Urothelium cell line (cell line): ENCODE results near the gene TEX13B.
"Not testable (repeated sequence)": the region's sequence is repeated elsewhere in the genome, so short reads cannot be mapped to it uniquely, and the experiment has no call there.

Source experiments
- DNase-seq: peaks from one replicate; pipeline ENCODE4 v3.0.0; 2011; ENCODE audit warnings: low spot score, mixed read lengths
- FAIRE-seq: peaks from 2 replicates; lab custom pipeline; 2011; peaks lifted over from hg19 to GRCh38; lab: Jason Lieb, UNC

Gene TEX13B, protein sequence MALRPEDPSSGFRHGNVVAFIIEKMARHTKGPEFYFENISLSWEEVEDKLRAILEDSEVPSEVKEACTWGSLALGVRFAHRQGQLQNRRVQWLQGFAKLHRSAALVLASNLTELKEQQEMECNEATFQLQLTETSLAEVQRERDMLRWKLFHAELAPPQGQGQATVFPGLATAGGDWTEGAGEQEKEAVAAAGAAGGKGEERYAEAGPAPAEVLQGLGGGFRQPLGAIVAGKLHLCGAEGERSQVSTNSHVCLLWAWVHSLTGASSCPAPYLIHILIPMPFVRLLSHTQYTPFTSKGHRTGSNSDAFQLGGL

DNA sequence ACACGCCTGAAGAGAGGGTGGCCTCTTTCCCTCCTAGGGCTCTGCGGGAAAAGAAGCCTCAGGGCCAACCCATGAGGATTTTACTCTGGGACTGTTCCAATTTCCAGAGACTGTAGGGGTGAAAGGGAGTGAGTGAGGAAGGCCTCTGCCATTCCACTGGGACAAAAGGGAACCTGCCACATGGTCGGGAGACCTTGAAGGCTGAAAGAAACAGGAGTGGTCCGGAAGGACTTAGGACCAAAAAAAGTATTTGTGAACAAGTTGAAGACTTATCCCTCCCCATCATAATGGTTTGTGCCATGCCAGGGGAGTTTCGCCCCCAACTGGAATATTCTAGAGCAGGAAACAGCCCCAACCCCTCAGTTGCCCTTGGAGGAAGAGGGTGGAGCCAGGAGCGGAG lies at the start of gene TEX13B:
Gene TEX13B, minus strand, starts transcription at position 15 of the 400 bp plus-strand sequence. CDS start 243 bp downstream, outside the sequence.
- FAIRE-seq: no peak

DNA sequence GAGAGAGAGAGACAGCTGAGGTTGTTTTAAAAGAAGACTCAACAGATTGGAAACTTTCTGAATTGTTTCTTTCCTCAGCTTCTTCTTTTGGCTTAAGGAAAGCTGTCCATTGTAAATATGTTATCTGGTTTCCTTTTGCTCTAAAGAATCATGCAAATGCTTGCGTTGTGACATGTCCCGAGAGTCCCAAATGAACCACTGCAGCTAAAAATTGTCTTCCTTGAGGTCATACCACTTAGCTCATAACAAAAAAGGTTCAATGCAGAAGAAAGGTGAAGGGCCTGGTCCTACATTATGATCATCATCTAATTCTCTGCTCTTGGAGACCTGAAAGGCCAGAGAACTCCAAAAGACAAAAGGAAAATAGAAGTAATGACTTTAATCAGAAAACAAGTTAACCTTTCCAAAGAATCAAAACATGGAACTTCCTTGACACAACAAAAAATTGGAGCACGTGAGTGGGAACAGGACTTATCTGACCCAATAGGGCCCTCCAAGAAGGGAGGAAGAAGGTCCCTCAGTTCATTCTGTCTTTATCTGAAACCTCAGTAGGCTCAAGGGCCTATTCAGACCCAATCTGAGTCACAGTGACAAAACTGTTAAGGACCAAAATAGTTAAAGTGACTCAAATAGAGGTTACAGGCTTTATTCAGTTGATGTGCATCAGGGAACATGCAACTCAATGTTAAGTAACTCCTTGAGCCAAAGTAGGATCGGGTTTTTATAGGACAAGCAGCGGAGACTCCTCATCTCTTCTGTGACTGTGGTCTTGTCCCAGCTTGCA lies 48.0 kb upstream of the TEX13B start:
- DNase-seq (no peak), FAIRE-seq (no peak)

More for the DNA sequence above, at the start of gene TEX13B:
- no peak for DNase-seq

DNA sequence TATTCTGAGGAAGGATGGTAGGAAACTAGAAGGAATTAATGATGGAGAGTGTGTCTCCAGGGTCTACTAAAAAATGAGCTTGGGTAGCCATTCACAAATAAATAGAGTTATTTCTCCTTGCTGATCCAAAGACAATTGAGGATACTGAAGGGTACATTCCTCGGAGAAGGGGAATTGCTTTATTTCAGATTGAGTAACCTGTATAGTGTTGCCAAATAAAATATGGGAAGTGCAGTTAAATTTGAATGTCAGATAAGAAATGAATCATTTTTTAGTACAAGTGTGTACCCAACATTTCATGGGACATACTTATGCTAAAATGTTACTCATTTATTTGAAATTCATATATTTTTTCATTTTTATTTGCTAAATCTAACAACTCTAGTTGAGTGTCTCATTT lies 46.7 kb upstream of the TEX13B start:
- DNase-seq (no peak), FAIRE-seq (no peak)

DNA sequence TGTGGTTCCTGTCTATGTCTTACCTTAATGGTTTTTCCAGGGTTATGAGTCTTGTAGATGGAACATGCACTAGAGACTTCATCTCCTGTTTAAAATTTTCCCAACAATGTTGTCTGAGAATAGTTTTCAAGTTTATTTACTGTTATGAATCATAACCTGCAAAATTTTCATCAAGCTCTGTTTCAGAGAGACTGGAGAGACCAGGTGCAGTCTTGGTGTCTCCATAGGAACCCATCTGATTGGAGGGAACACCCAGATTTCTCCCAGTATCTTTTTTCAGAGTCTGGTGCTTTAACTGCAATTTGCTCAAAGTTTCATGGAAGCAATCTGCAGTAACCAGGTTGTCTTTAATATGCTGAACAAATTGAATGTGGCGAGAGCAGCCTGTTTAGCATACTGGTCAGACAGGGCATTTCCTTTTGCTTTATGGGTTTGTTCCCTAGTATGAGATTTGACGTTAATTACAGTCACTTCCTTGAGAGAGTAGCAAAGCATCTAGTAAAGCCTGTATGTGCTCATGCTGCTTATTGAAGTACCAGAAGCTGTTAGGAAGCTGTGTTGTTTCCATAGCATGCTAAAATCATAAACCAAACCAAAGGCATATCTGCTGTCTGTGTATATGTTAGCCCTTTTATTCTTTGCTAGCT lies 43.9 kb upstream of the TEX13B start:
- no peak for FAIRE-seq
- DNase-seq: no peak

DNA sequence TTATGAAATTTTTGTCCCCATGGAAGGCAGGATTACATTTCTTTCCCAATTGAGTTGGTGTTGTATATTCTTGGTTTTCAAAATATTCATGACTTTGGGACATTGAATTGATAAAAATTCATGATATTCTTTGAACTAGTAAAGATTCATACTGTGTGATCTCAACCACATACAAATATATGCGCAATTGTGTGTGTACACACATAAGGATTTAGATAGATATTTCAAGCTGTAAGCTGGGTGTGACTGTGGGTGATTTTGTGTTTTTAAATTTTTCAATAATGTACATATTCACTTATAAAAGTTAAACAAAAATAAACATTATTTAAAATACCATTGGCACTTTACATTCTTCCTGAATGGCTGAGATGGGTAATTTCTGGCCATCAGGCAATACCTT lies 43.2 kb upstream of the TEX13B start:
- FAIRE-seq (no peak), DNase-seq (no peak)

DNA sequence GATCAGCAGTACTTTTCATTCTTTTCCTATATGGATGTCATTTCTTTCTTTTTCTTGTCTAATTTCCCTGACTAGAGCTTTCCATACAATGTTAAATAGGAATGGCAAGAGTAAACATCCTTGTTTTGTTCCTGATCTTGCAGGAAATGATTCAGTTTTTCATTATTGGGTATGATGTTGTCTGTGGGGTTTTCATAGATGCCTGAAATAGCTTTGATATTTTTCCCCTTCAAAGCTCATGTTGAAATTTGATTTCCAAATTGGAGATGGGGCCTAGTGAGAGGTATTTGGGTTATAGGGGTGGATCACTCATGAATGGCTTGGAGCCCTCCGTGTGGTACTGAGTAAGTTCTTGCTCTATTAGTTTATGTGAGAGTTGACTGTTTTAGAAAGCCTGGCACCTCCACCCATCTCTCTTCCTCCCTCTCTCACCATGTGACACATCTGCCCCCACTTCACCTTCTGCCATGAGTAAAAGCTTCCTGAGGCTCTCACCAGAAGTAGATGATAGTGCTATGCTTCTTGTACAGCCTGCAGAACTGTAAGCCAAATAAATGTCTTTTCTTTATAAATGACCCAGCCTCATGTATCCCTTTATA lies 40.4 kb upstream of the TEX13B start:
- FAIRE-seq (no peak), DNase-seq (no peak)

DNA sequence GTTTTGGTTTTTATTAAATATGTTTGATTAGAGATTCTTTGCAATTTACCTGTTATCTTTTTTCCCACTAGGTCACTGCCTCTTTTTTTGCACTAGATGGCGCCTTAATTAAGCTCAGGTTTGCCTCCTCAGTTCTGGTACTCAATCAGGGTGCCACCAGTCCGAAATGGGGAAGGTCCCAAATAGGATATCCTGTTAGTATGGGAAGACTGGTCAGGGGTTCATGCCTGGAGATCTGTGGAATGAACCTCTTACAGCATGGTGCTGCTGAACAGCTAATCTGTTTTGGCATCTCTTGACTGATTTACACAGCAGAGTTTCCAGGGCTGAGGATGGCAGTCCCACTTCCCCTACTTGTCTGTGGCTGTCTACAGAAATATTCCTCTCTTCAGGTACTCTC lies 38.5 kb upstream of the TEX13B start:
- DNase-seq: no peak
- no peak for FAIRE-seq

DNA sequence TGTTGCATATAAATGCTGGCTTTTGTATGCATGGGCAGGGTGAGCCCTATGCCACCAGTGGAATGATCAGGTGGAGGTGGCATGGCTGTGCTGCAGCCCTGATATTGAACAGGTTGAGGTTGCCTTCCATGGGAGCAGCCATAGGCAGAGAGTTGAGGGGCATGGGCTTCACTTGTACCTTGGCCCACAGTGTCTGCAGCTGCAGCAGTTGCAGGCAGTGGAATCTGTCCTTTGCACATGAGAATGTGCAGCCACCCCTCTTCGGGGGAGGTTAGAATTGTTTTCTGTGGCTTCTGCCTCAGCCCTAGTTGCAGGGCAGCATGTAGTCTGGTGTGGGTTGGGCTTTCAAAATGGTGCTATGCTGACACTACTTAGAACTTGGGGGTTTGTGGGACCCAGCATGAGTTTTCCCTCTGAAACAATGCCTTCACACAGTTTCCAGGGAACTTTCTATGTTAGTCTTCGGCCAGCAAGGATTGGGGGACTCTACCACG lies 37.3 kb upstream of the TEX13B start:
- no peak for DNase-seq
- no peak for FAIRE-seq

DNA sequence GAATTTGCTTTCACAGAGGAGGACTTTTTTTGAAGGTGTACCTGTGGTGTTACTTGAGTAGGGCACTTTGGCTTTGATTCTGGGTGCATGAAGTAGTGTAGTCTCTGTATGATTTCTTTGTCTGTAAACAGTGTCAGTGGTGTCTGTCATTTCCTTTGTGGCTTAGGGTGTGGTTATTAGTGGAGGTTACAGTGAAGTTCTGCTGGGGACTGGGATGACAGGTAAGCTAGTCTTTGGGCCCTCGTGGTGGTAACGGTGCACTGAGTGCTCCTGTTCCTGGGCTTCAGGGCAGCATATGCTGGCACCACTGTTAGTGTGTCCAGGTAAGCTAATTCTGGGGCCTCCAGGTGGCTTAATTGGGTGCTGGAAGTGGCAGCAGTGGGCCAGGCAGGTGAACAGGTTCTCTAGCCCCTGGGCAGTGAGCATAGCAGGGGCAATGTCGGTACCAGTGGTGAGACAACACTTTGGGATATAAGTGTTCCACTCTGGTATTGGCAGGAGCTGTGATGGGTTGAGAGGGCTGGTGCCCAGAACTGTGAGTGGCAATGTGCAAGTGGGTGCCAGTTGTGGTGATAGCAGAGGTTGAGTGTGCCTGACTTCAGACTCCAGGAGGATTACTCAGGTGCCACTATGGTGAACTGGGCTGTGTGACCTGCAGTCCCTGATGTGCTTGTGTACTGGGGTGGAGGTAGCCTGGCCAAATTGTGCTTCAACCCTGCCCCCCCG lies 36.6 kb upstream of the TEX13B start:
- FAIRE-seq: no peak
- no peak for DNase-seq

DNA sequence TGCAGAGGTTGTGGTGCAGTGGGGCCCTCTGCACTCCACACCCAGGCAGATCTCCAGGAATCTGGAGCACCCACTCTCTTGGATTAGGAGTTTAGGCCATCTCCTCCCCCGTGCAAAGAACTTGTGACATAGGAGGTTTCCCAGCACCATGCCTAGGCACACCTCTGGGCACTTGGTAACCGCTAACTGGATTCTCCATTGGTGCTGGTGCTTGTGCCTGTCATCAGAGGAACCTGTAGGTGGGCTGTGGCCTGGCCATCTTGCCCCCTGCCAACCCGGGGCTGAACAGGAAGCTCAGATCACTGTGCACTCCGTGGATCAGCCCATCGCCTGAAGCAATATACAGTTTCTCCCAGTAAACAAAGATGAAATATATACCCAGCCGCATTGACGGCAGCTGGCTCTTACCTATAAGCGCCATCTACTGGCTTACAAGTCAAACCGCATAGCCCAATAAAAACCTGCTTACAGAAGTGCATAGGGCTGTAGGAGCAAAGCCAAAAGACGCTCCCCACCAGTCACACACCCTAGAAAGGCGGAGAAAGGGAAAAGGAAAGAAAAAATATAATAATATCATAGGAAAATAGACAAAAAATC lies 19.1 kb upstream of the TEX13B start:
- DNase-seq: no peak
- FAIRE-seq: no peak

DNA sequence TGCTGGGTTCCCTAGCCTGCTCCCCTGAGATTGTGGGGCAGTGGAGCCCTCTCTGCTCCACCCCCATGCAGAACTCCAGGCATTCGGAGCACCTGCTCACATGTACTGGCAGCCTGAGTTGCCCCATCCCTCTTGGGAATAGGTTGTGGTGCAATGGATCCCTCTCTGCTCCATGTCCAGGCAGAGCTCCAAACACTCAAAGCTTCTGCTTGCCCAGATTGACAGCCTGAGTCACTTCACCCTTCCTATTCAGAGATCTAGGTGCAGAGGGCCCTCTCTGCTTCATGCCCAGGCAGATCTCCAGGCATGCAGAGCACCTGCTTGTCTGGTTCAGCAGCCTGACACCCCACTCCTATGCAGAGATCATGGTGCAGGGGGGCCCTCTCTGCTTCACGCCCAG lies 18.6 kb upstream of the TEX13B start:
- DNase-seq (no peak), FAIRE-seq (no peak)

DNA sequence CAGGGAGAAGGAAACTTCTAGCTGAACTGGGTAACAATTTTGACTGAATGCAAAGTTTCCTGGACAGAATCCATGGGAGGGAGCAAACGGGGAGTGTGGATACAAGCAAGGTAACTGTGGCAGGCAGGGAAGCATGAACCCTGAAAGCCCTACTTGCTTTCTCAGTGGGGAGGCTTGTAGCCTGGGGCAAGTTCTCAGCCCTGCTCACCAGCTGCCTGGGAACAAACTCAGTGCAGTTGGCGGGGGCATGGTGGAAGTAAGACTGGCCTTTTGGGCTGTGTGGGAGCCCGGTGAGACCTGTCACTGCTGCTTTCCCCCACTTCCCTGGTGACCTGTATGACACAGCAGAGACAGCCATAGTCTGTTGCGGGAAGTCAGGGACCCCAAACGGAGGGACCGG lies 14.0 kb upstream of the TEX13B start:
- FAIRE-seq (no peak), DNase-seq (no peak)

DNA sequence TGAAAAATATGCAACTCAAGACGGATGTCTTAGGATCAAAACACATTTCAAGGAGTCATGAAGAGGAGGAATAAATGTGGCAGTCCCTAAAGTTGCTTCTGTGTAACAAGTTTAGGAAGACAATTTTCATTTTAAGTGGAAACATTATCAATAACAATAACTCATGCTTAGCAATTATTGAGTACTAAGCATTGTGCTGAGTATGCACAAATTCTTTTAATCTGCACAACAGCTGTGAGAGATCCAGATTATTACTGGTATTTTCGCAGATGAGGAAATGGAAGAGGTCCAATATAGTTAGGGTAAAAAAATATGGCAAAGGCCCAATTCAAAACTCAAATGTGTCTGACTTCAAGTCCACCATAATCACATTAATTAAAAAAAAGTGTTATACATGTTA lies 2.9 kb upstream of the TEX13B start:
- FAIRE-seq: no peak

DNA sequence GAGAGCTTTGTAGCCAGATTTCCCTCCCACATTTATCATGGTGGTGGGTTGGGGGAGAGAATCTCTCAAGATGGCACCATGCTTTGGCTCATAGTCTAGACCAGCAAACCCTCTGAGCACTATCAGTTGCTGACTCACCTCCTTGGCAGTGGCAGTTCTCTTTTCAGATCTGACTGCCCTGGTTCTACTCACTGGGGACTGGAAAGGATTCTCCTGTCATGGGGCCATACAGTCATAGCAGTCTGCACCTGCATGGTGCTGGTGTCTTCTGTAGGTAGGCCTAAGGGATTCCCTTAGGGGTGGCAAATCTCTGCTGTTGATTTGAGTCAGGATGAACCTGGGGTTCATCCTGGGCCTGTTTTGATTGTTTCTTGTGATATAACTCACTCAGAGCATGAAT lies 2.6 kb downstream of the TEX13B start:
- no peak for FAIRE-seq

More for the DNA sequence above, 2.9 kb upstream of the TEX13B start:
- DNase-seq: no peak

DNA sequence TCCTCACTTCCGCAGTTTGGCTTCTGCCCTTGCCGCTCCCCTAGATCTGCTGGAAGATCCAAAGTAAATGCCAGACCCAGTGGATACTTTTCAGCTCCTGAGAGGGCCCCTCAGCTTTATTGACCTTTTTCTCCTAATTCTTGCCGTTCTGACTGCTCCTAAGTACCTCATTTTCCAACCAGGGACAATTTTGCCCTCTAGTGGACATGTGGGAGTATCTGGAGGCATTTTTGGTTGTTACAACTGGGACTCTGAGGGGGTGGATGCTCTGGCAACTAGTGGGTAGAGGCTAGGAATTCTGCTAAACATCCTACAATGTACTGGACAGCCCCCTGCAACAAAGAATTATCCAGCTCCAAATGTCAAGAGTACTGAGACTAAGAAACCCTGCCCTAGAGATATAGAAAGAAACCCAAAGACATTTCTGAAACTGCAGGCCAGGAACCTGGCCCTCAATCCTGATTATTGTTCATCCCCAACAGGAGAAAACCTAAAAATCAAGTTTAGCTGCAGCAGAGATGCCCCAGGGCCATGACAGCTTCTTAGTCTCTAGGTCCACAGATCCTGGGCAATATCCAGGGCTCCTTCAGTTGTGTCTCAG lies 3.4 kb downstream of the TEX13B start:
- no peak for DNase-seq
- no peak for FAIRE-seq

More for the DNA sequence above, 2.6 kb downstream of the TEX13B start:
- DNase-seq: no peak

DNA sequence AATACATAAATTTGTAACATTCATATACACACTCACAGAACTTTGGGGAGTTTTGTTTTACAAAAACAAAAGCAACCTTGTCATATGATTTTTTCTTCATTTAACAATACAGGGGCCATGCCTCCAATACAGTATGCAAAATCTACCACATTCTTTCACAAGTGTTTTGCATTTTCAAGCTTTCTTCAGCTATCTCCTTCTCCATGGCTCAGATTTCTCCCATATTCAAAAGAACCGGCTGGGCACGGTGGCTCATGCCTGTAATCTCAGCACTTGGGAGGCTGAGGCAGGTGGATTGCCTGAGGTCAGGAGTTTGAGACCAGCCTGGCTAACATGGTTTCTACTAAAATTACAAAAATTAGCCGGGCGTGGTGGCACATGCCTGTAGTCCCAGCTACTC lies 4.1 kb downstream of the TEX13B start:
- DNase-seq (no peak), FAIRE-seq (no peak)

DNA sequence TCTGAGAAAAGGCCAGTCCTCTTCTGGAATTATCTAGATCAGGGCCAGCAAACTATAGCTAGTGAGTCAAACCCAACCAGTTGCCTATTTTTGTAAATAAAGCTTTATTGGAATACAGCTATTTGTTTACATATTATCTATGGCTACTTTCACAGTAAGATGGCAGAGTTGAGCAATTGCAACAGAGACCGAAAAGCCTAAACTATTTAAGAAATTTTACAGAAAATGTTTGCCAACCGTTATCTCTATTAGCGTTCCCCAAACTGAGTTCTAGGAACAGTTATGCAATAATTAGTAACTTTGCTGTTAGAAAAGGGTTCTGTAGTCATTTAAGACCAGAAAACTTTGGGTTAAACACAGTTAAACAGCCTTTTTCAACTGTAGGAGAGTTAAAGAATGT lies 10.5 kb downstream of the TEX13B start:
- FAIRE-seq: no peak

DNA sequence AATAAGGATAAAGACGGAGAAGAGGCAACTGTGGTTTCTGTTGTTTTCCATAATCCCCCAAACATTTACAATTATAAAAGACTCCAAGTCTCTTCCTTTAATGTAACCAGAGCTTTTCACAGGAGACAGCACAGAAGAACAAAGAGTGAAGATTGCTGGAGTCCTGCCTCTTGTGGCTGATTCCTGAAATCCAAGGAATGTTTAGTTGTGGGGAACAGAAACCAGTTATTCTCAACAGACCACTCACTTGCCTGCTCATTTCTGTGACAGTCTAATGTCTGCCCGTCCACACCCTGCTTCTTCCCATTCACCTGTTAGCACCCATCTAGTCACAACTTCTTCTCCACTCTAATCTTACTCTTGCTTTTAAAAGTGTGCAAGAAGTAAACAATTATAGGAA lies 12.1 kb downstream of the TEX13B start:
- no peak for FAIRE-seq

More for the DNA sequence above, 10.5 kb downstream of the TEX13B start:
- DNase-seq: no peak

DNA sequence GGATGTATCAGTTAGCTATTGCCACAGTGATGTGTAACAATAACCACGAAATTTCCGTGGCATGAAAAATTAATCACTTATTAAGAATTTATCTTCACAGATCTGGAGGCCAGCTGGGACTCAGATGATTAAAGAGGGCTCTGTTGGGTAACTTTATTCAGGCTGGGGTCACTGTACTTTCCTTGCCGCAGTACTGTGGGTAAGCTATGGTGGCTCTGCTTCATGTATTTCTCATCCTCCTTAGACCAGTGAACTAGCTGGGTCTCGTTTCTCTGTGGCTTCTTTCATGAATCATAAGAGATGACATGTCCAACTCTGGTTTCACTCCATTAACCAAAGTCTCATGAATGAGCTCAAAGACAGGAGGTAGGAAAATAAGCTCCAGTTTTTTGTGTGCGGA lies 13.5 kb downstream of the TEX13B start:
- no peak for FAIRE-seq
- DNase-seq: no peak

More for the DNA sequence above, 12.1 kb downstream of the TEX13B start:
- DNase-seq: no peak

DNA sequence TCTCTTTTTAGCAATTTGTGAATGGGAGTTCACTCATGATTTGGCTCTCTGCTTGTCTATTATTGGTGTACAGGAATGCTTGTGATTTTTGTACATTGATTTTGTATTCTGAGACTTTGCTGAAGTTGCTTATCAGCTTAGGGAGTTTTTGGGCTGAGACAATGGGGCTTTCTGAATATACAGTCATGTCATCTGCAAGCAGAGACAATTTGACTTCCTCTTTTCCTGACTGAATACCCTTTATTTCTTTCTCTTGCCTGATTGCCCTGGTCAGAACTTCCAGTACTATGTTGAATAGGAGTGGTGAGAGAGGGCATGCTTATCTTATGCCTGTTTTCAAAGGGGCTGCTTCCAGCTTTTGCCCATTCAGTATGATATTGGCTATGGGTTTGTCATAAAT lies 26.8 kb downstream of the TEX13B start:
- not testable (repeated sequence) for DNase-seq, FAIRE-seq
